RCC 7860 (cell line): ENCODE results near the gene NELFCD.
"Not testable (repeated sequence)": the region's sequence is repeated elsewhere in the genome, so short reads cannot be mapped to it uniquely, and the experiment has no call there.

Experiments
- DNase-seq: peaks from one replicate; pipeline ENCODE4 v3.0.0-alpha.2; 2015; ENCODE audit warnings: low spot score
- FAIRE-seq: peaks from 2 replicates; lab custom pipeline; 2012; peaks lifted over from hg19 to GRCh38; lab: Jason Lieb, UNC

The NELFCD gene

DNA sequence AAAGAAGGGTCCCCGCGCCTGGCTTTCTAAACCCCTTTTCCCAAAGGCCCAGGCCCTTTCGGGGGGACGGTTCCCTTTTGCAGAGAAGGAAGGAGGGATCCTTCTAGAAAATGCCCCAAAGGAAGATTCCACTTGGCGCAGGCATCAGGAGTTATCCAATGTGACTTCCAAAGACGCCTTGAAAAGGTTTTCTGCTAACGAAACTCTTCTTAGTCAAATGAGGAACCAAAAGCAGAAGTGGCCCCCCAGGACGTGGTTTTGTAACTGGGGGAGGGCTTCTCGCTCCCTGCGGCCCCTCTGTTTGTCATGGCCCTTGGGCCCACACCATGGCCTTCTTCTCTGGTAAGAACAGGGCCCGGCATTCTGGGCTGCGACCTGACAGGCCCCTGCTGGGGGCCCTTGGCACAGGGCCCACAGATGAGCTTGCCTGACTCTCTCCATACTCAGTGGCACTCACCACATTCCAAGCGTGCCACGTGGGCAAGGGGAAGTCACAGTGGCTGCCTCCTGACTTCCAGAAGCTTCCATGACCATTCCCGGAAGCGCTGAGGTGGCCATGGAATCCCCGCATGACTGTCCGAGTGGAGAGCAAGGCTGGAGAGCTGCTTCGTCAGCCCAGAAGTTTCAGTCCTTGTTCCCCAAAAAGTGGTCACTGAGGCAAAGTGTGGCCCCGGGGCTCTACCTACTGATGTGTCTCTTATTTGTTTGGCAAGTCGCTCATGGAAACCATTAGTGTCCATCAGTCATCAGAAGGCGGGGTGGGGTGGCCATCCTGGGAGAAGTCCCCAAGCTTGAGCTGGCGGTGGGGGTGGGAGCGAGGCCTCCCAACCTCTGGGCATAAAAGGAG, 26.8 kb downstream of the NELFCD start:
- DNase-seq = peak; percentile 76
- FAIRE-seq = no peak

DNA sequence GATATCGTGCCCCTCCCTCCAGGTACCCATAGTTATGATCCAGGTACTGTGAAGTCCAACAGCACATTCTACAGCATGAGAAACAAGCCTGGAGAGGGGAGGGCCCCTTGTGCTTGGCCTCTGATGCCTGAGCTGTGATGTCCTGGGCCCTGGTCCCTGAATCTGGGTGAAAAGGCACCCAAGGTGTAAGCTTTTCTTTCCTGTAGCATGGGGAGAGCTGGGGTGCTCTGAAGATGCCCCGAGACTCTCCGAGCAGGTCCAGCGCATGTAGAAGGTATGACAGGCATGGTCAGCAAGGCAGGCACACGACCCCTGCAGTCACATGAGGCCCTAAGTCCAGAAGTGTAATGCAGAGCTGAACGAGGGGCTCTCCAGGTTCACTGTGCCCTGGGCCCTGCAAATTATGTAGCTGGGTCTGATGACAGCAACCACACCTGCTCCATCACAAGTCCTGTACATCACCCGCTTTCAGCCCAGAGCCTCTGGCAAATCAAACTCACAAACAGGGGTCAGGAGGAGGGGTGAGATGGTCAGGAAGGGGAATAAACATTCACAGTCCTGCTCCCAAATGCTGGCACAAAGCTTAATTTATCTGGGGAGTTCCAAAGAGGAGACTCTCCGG, 27.8 kb downstream of the NELFCD start:
- DNase-seq (no peak), FAIRE-seq (no peak)

DNA sequence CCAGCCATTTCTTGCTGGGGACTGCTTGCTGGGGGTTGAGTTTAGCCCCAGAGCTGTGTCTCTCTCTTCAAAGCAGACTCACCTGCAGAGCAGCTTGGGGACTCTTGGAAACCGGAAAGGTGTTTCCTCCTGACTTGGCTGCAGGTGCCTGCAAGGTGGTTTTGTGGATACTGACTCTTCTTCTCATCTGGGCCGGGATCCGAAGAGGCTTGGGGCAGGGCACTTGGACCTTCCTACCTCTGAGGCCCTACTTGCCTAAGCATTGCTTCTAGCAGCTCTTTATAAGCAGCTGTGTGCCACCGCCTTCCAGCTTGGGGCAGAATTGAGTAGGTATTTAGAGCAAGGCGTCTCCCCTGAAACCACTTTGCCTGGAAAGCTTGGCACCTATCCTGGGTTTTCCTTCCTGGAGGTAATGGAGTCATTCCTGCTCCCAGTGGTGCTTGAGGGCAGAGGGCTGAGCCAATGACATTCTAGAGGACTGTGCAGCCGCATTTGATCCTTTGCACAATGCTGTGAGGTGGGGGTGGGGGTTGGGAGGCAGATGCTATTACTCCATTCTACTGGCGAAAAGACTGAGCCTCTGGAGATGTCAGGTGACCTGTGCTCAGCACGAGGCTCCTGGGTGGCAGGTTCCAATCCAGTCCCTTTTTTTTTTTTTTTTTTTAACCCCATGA, 29.4 kb downstream of the NELFCD start:
- DNase-seq = no peak
- FAIRE-seq = no peak

DNA sequence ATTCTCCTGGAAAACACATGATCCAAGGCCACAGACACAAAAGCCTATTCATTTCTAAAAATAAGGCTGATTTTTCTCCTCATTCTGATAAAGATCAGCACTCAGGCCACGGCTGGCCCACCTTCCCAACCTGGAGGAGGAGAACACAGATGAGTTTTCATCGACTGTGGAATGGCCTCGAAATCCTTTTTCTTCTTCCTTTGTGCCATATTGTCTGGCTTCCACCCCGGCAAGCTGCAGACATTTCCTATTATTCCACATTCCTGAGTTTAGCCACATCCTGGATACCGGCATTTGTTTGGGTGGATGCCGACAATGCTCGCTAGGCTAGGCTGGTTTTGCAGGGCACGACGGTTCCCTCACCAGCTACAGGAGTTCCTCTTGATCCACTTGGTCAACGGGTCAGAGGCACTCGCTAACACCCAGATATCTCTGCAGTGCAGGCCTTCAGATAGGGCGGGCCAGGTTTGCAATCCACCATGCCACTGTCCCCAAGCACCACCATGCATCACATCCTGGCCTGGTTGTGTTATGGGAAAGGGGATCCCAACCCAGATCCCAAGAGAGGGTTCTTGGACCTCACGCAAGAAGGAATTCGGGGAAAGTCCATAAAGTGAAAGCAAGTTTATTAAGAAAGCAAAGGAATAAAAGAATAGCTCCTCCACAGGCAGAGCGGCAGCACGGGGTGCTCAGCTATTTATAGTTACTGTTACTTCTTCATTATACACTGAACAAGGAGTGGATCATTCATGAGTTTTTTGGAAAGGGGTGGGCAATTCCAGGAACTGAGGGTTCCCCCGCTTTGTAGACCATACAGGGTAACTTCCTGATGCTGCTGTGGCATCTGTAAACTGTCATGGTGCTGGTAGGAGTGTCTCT, 30.2 kb downstream of the NELFCD start:
- peak; percentile 60 for FAIRE-seq
- peak; percentile 92 for DNase-seq

DNA sequence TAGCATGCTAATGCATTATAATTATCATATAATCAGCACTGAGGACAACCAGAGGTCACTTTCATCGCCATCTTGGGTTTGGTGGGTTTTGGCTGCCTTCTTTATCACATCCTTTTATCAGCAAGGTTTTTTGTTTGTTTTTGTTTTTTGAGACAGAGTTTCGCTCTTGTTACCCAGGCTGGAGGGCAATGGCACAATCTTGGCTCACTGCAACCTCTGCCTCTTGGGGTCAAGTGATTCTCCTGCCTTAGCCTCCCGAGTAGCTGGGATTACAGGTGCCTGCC, 30.8 kb downstream of the NELFCD start:
- not testable (repeated sequence) for FAIRE-seq, DNase-seq

DNA sequence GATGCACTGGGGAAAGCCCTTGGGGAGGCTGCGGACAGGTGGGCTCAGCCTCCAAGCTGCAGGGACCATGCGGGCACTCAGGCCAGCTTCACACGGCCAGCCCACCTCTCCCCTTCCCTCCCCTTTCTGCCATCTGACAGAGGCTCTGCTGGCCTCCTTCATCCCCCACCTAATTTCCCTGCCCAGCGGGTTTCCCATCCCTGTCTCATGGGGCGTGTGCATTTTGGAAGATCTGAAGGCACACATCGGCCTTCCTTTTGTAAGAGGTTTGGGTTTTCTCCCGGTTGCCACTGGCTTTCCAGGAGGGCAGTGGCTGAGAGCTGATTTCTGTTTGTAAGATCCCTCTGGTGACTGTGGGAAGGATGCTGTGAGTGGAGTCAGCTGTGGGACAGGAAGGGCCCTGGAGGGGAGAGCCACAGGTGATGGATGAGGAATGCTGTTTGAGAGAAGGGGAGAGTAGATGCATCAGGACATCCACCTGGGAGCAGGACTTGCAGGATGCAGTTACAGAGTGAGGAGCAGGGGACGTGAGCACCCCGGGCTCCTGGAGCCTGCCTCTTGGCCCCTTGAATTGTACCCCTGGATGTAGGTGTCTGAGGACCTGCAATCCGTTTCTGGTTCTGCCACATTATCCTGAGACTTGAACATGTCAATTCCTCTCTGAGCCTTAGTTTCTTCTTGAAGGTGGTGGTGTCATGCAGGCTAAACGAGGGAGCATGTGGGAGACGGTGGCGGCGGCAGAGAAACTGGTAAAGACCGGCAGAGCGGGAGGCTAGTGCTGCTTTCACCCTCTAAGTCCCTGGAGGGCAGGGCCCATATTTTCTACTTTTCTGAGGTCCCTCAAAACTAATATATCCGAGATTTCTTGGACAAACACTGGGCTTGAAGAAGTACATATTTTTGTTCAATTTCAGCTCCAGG, 32.2 kb downstream of the NELFCD start:
- FAIRE-seq = no peak
- no peak for DNase-seq

DNA sequence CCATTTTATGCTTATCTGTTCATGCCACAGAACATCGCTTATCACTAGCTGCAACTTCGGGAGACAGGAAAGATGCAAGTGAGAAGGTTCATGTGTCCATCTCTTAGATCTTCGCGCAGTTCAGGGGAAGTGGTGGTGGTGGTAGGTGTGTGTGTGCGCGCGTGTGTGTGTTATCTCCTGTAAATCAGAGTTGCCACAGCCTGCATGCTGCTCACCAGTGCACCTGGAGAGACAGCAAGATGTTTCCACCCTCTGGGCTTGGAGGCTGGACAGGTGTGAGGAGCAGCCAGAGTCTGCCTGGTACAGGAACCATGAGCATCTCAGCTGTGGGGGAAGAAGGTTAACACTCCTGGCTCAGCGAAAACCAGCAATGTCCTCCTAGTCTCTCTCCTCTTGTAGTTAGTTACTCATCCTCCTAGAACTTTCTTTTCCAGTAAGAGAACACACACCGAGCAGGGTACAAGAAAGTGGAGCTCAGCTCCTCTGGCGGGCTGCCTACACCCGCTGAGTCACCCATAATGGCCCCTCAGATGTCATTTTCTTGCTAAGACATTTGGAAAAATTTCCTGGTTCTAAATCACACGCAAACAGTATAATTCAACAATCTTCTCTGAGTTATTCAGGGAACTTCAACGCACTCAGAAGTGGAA, 33.0 kb downstream of the NELFCD start:
- FAIRE-seq (no peak), DNase-seq (peak; percentile 53)

DNA sequence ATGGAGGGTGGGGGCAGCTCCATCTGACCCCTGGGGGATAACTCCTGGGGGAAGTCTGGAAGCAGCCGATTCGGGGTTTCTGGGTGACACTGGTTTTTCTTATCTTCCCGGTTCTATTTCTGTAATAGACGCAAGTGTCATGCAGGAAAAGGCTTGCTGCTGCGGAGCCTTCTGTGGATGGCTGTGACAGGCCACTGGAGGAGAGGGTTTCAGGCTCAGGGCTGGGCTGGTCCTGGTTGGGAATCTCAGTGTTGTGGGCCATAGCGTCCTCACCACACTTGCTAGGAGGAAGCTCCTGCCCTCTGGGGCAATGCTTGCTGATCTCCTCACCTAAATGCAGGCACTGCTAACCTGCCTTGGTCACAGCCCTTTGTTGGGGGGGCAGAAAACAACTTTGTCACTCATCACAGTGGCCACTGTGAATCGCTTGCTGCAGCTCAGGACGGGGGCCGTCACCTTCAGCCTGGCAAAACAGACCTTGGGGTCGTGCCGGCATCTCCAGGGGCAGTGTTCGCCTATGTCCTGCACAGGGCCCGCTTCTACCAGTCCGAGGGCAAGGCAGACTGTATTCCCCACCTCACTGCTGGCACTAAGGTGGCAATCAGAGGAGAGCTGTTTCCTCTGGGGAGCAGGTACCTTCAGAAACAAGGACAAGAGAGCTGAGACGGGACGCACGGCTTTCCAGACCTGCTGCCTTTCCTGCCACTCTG, 33.8 kb downstream of the NELFCD start:
- FAIRE-seq (no peak), DNase-seq (no peak)

DNA sequence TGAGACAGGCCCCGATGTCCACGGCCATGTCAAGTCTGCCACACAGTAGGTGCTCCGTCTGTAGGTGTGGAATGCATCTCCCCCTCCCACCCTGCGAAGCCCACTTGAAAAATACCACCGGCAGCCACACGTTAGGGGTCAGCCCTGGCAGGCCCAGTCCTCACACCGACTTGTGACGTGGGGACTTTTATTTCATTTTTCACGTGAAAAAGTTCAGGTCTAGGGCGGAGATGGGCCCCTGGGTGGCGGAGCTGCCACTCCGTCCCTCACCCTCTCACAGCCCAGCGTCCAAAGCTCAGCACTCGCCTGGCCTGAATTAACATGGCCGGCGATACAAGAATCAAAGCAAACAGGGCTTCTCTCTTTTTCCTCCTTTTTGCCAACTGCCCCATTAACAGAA, 34.4 kb downstream of the NELFCD start:
- DNase-seq (no peak), FAIRE-seq (no peak)

DNA sequence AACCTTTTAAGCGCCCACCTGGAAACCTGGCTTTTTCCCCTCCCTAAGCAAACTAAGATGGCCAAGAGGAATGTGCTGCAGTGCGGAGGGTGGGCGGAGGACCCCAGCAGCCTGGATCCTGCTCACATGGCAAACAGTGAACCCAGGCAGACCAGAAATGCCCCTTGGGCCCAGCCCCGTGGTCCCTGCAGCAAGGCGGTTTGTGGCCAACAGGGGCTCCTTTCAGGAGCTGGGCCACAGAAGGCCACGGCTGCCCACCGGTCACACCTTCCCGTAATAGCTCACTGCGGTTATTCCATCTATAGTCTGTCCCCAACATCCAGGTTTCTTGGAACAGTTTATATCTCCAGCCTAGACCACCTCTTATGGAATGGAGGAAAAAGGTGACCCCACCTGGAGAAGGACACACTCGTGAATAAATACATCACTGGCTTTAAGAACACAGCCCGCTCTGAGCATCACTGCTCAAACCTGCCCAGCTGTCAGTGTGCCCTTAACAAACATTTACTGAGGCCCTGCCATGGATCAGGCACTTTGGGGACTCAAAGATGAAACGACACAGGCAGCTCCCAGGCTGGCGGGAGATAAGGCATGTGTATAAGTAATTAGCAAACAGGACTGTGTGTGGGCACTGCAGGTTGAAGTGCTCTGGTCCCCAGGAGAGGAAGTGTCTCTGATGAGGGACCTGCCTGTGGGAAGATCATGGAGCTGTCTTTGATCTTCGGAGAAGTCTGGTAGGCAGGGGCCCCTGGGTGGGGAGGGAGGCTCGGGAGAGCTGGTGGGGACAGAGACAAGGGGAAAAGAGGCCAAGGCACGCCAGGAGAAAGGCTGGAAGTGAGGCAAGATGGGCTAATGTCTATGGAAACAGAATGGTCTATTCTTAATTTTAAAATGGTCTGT, 35.0 kb downstream of the NELFCD start:
- no peak for DNase-seq
- no peak for FAIRE-seq

DNA sequence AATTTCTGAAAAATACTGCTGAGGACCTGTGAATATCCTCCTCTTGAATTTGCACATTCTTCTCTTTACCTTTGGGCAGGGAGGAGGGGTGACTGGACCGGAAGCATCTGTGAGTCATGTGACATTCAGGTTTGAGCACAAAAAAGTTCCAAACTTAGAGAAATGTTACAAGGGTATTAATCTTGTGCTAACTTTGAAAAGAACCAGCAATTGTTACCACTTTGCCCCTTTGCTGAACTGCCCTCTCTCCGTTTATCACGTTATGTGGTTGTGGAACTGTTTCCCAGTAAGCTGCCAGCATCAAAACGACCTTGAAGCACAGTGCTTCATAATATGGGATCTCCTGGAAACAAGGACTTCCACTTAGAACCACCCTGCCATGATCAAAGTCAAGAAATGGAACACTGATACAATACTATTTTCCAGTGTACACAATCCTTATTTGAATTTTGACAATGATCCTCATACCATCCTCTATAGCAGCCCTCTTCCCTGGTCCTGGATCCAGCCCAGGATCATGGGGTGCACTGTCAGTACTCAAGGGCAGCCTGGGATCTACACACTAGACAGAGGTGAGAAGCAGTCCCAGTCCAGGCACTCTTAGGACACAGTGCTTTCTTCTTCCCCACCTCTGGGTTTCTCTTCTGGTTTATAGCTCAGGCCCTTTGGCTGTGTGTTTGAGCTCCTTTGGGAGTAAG, 35.9 kb downstream of the NELFCD start:
- no peak for FAIRE-seq
- DNase-seq = no peak

DNA sequence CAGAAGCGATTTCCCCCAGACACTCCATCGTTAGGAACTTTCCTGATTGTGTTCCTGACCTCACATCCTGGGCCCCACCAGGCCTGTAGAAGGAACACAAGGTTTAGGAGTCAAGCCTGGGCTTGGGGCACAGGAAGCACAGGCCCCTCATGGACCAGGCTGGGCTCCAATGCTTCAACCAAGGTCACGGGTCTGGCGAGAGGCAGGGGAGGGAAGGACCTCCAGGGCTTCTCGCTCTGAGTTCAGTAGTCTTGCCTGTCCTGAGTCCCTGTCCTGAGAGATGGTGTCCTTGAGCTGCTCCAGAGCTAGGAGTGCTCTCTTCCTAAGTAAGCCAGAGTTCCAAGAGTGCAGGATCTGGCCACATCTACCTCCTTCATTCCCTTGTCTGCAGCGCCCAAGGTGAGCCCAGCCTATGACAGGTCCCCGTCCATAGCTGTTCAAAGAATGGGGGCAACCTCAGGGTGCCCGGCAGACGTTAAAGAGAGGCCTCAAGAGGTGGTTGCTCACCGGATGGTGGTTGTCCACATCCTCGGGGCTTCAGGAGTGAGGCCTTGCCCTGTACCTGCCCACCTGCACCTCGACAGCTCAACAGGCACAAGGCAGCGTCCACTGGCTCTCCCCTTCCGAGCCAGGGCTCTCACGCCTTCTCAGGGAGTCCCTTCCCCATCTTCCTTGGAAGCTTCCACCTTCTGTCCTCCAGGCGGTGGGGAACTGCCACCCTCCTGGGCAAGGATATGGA, 36.6 kb downstream of the NELFCD start:
- DNase-seq (no peak), FAIRE-seq (no peak)

DNA sequence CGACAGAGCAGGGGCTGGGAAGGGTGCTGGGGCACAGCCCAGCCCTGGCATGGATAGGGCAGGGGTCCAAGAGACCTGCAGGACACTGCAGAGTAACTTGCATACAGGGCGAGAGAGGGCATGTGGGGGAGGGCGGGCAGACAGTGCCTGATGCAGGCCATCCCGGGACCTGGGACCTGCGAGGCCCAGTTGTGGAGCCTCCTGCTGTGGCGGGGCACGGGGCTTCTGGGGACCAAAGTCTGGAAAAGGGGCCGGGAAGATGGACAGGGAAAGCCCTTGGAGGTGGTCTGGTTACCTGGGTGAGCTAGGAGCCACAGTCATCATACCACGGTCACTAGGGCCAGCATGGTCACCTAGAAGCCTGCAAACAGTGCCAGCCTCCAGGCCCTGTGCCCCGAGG, 37.8 kb downstream of the NELFCD start:
- DNase-seq (no peak), FAIRE-seq (no peak)

DNA sequence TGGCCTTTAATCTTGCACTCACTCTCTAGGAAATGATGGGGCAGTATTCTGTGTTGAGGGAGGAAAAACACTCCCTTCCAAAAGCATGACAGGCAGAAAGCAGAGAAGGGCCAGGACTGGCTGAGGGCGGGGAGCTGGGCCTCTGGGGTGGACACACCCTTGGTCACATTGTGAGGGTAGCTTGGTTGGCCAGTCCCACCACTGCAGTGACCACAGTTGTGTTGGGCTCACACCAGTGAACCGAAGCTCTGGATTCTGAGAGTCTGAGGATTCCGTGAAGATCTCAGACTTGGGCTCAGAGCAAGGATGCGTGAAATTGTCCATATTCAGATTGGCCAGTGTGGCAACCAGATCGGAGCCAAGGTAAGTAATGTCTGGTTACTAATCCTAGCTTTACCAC, 38.2 kb downstream of the NELFCD start, which contains the start of gene TUBB1:
Gene TUBB1 (plus strand): TSS at position 213 of the 400 bp plus-strand sequence. CDS start 94 bp downstream, at position 307.
- no peak for FAIRE-seq
- DNase-seq = no peak

DNA sequence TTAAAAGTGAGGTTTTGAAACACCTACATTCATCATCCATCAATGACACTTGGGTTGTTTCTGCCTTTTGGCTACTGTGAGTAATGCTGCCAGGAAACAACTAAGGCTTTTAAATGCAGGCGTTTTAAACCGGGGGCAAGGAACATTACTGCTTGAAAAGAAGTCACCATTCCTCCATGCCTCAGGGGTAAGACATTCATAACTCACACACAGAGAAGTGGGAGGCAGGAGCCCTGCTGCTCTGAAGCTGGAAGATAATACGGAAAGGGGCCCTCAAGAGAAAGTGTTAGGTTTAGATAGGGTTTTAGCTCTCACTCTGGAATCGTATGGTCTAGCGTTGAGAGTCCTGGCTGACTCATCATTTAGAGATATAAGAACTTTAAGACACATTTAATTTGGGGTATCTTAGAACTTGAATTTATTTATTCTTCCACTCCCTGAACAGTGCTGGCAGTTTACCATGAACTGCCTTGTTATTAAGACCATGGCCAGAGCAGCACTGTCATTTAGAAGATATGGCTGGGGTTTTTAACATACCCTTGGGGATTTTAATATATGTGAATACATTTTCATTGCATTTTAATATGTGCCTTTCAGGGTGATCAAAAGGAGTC, 40.0 kb downstream of the NELFCD start:
- DNase-seq = no peak
- no peak for FAIRE-seq

DNA sequence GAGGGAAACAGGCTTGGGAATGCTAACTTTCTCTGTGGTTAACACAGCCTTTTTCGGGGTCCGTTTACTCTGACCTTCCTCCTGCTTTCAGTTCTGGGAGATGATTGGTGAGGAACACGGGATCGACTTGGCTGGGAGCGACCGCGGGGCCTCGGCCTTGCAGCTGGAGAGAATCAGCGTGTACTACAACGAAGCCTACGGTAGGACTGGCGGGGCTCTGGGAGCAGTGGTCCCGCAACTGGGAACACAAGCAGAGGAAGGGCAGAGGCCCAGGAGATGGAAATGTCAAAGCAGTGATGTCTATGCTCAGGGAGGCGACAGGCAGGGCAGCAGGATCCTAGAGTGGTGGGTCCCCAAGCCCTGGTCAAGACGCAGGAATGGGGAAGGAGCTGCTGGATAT, 41.7 kb downstream of the NELFCD start:
- FAIRE-seq (no peak), DNase-seq (no peak)
